Left kidney (tissue), 2 donors: ENCODE measurements around the gene TMEM270. TPM values are rescaled to one million over a fixed set of nuclear protein-coding genes. Genes with fewer than 3 reads are reported as not detected.
"Not testable (repeated sequence)": the region's sequence is repeated elsewhere in the genome, so short reads cannot be mapped to it uniquely, and the experiment has no call there.

ENCODE experiments used
- DNase-seq: peaks from one replicate; pipeline ENCODE4 v3.0.0-alpha.2; 2013
- polyA plus RNA-seq: library from polyadenylated mRNA; unstranded; fragments of 120-200 nt; gene quantifications from one replicate; pipeline ENCODE4 v1.2.1, GENCODE V29; 2013; ENCODE audit not compliant: insufficient read length

Gene TMEM270
- polyA plus RNA-seq, 1 donor: 0.27 TPM

- no peak for DNase-seq
Observed at GRCh38 chr7:73856941-73857340, 4.0 kb upstream of the TMEM270 start.

GRCh38 chr7:73858807-73859206, 2.2 kb upstream of the TMEM270 start:
- no peak for DNase-seq

- DNase-seq: no peak
Observed at GRCh38 chr7:73861305-73861704, 346 bp downstream of the TMEM270 start.

DNA sequence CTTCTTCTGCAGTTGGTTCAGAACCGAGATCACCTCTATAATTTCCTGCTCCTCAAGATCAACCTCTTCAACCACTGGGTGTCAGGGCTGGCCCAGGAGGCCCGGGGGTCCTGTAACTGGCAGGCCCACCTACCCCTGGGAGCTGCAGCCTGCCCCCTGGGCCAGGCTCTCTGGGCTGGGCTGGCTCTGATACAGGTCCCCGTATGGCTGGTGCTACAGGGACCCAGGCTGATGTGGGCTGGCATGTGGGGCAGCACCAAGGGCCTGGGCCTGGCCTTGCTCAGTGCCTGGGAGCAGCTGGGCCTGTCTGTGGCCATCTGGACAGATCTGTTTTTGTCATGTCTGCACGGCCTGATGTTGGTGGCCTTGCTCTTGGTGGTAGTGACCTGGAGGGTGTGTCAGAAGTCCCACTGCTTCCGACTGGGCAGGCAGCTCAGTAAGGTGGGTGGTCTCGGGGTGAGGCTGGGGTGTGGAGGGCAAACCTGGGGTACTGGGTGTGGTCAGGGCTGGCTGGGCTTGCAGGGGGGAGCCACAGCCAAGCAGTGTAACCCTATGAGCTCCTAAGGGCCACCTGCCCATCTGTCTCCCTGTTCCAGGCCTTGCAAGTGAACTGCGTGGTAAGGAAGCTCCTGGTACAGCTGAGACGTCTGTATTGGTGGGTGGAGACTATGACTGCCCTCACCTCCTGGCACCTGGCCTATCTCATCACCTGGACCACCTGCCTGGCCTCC, 4.2 kb downstream of the TMEM270 start:
- DNase-seq: no peak

- DNase-seq: no peak
Observed at GRCh38 chr7:73865738-73866445, 4.9 kb downstream of the TMEM270 start.

GRCh38 chr7:73866446-73866767, 5.4 kb downstream of the TMEM270 start:
- DNase-seq: no peak

- DNase-seq: no peak
Observed at GRCh38 chr7:73869011-73869798, 8.2 kb downstream of the TMEM270 start.

DNA sequence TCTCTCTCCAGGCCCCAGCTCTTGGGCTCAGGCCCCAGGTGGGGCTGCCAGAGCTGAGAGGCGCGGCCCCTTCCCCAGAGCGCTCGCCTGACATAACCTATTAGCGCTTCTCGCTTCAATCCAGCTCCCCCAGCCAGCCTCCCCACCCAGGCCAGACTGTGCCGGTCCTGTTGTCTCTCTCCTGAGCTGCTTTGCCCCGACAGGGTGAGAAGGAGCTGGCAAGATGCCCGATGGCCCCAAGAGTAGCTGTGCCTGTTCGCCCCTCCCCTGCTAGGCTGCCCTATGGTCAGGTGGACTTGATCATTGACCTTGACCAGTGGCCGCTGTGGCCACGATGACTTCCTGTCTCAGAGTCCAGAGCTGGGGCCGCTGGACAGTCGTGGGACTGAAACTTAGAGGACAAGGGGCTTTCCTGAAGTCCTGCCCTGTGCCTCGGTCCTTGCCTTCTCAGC, 9.1 kb downstream of the TMEM270 start:
- no peak for DNase-seq

DNA sequence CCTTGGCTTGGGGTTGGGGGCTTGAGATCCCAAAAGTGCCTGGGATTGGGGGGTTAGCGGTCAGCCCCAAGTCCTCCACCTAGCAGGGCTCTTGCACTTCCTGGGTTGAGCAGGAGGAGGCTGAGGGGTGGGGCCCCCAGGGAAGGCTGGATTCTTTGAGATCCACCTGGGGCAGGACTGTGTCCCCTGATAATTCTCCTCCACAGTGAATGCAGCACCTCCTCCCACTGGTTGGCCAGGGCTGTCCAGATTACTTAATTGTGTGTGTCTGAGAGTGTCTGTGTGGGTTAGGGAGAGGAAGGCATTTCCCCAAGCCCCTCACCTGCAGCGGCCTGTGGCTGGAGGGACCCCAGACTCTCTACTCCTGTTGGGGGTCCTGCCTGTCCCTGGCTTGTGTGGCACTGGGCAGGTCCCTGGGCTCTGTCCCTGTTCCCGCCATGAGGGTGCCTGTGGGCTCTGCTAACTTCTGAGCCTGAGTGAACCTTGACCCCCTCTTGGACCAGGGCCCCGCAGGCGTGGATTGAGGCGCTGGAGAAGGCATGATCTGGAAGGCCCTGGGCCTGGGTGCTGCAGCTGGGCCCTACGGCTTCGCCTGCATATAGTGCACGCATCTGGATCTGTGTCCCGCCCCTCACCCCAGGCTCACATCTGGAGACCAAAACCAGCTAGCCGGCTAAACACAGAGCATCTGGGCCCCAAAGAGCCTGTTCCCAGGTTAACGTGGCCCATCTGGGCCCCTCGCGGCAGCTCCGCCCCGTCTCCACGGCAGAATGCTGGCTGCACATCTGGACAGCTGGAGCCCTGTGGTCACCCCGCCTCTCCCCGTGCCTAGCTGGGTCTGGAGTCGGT, 10.4 kb downstream of the TMEM270 start:
- DNase-seq: no peak

DNA sequence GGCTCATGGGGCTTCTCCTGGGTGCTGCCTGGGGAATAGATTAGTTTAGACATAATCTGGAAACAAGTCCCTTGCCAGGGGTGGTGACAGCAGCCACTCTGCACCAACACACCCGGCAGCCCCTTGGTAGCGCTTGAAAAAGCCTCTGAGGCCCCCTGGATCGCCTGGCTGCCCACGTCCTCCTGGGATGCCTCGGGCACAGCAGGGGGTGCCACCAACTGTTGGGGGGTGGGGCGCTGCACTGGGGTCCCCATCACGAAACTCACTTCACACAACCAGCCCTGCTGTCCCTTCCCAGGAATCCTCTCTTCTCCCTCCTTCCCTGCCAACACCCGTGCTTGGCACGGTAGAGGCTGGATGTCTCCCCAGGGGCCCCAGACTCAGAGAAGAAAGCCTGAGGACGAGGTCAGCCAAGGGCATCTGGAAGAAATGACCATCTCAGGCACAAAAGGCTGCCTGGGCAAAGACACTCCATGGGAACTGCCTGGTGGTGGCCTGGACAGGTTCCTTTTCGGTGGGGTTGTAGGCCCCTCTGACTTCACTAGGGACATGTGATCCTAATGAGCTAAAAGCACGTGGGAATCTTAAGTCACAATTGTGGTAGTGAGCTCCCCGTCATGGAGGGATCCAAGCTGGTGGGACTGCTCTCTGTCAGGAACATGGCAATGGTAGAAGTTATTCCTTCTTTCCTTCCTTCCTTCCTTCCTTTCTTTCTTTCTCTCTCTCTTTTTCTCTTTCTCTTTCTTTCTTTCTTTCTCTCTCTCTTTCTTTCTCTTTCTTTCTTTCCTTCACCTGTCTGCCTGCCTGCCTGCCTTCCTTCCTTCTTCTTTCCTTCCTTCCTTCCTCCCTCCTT, 11.3 kb downstream of the TMEM270 start:
- DNase-seq: no peak

GRCh38 chr7:73876361-73876760, 15.4 kb downstream of the TMEM270 start:
- DNase-seq: no peak

- no peak for DNase-seq
Observed at GRCh38 chr7:73876973-73877372, 16.0 kb downstream of the TMEM270 start.

DNA sequence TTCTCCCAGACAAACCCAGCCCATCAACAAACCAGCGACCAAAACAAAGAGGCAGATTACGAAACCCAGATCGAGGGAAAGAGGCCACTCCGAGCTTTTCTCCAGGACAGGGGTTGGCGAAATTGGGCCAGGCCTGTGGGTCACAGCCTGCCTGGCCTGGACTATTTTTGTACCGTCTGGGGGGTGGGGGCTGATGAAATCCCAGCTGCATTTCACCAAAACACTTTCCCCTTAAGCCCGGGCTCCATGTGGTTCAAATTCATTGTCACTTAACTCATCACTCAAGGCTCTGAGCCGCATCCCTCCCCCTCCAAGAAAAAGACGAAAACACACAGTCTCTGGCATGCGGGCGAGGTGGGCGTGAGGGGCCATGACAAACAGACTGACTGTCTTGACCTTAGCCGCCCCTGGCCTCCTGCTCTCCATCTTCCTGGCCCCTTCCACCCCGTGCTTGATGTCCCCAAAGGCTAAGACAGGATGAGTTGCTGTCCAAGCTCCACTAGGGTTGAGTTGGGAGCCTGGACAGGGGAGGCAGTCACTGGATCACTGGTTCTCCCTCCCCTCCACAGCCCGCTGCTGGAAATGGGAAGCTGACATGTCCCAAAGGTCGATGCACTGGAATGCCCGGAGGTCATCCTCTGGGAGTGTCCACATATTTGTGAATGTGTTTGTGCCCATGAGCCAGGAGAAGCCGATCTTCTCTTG, 19.2 kb downstream of the TMEM270 start:
- no peak for DNase-seq

DNA sequence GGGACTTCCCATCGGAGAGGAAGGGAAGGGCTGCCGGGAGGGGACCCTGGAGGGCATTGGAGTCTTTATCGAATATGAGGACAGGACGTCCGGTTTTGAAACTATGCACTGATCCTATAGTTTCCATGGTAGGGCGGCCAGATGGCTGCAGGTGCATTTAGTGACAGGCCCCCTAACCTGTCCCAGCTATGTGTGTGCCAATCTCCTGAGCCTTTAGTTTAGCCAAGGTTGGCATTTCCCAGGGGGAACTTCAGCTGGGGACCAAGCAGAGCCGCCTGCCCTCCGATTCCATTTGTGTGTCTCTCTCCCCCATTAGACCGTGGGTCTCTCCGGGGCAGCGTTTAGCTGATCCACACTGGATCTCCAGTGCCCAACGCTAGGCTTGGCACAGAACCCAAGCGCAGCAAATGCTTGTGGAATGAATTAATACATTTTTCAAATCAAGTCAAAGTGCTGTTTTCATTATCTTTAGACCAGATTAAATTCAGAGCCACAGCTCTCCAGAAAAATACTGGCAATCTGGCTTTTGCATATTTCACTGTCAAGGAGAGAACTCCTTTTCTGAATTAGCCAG, 19.9 kb downstream of the TMEM270 start:
- DNase-seq: no peak

GRCh38 chr7:73881352-73882046, 20.5 kb downstream of the TMEM270 start:
- no peak for DNase-seq

GRCh38 chr7:73882047-73882402, 21.1 kb downstream of the TMEM270 start:
- no peak for DNase-seq

- DNase-seq: not testable (repeated sequence)
Observed at GRCh38 chr7:73884867-73885422, 24.0 kb downstream of the TMEM270 start.

DNA sequence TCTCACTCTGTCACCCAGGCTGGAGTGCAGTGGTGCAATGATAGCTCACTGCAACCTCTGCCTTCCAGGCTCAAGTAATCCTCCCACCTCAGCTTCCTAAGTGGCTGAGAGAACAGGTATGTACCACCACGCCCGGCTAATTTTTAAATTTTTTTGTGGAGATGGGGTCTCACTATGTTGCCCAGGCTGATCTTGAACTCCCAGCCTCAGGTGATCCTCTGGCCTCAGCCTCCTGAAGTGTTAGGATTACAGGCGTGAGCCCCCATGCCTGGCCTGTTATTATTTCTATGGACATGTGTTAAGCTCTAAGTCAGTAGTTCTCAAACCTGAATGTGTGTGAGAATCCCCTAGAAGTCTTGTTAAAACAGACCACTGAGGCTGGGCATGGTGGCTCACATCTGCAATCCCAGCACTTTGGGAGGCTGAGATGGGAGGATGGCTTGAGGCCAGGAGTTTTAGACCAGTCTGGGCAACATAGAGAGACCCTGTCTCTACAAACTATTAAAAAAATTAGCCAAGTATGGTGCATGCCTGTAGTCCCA, 24.5 kb downstream of the TMEM270 start:
- DNase-seq: no peak
